ENCODE results near the gene PARP12. TPM values are rescaled to one million over a fixed set of nuclear protein-coding genes. Genes with fewer than 3 reads are reported as not detected.

The PARP12 gene
- total and polyA plus RNA-seq, 10 of the 15 experiments (the other 5 are each of a cell fraction or from before 2014, with no cell fraction given), result 0.98 to 51.8 (median 18.0) TPM

DNA sequence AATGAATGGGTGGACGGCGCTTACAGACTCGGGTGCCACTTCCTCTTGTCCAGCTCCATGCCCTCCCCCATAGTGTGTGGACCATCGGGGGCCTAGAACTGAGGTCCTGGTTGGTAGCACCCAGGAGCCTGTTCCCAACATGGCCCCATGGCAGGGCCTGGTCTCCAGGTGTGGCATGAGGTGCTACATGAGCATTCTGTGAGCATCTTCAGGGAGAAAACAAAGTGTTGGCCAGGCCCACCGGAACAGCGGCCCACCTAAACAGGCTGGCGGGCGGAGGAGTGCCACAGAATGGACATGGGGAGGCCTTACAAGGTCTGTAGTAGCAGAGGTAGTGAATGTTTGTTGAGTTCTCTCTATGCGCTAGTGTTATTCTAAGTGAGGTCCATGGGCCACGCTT lies 76.9 kb downstream of the PARP12 start (continued):
- TF ChIP-seq BMI1 (IDR thresholded peaks at IDR 0.05; ENCODE audit: borderline replicate concordance), result no peak
- TF ChIP-seq ESRRA (IDR thresholded peaks at IDR 0.05; ENCODE audit: low read length), result no peak
- TF ChIP-seq, protein P1, sequence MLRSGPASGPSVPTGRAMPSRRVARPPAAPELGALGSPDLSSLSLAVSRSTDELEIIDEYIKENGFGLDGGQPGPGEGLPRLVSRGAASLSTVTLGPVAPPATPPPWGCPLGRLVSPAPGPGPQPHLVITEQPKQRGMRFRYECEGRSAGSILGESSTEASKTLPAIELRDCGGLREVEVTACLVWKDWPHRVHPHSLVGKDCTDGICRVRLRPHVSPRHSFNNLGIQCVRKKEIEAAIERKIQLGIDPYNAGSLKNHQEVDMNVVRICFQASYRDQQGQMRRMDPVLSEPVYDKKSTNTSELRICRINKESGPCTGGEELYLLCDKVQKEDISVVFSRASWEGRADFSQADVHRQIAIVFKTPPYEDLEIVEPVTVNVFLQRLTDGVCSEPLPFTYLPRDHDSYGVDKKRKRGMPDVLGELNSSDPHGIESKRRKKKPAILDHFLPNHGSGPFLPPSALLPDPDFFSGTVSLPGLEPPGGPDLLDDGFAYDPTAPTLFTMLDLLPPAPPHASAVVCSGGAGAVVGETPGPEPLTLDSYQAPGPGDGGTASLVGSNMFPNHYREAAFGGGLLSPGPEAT (IDR thresholded peaks at IDR 0.05; ENCODE audit: low read depth), result no peak
- no peak for TF ChIP-seq LARP7 (IDR thresholded peaks at IDR 0.05)

DNA sequence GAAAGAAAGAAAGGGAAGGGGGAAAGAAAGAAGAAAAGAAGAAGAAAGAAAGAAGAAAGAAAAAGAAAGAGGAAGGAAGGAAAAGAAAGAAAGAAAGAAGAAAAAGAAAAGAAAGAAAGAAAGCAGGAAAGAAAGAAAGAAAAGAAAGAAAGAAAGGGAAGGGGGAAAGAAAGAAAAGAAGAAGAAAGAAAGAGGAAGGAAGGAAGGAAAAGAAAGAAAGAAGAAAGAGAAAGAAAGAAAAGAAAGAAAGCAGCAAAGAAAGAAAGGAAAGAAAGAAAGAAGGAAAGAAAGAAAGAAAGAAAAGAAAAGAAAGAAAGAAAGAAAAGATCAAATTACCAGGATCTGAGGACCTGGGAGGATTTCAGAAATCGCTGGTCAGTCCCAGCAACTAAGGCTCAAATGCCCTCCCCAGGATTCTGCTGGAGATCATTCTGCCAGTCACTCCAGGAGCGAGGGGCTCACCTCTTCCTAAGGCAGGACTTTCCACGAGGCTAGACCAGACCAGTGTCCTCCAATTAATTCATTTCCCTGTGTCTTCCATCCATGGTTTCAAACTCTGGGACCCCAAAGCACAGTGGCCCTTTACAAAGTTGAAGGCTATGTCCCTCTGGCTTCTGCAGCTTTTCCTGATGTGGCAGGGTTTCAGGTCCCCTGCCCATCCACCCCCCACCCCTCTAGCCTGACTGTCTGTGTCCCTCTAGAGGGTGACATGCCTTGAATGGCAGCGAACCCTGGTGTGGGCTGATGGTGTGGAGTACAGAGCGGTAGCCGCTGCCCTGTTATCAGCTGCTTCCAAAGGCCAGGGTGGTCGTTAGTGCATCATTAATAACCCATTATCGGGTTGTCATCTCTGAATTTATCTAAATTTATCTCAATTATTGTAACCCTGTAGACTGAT lies 77.9 kb downstream of the PARP12 start:
- Histone ChIP-seq H2AFZ (ENCODE audit: control insufficient read depth, low read depth, low read length) (no peak overlapping the region), H3K9me3 (replicated peaks; ENCODE audit: control insufficient read depth, insufficient read depth, low read length) (no peaks in the 10 kb centered on the region), H3K27me3 (replicated peaks in 1 of 2; ENCODE audit: control insufficient read depth in 2 of 2, insufficient read depth in 2 of 2, low read length in 1 of 2) (no peaks in the 10 kb centered on the region), H3K4me2 (ENCODE audit: control insufficient read depth, insufficient read depth) (no peak overlapping the region), H3K4me3 (no peak overlapping the region), H3K36me3 (ENCODE audit: control insufficient read depth in 2 of 2, insufficient read depth in 2 of 2, low read length in 1 of 2) (no peaks in the 10 kb centered on the region), H3K79me2 (ENCODE audit: control insufficient read depth, insufficient read depth, low read length) (no peaks in the 10 kb centered on the region), H3K4me1 (ENCODE audit: control insufficient read depth, insufficient read depth, low read length) (no peaks in the 10 kb centered on the region), H4K20me1 (ENCODE audit: control insufficient read depth, insufficient read depth) (no peaks in the 10 kb centered on the region), H3K27ac (ENCODE audit: control insufficient read depth, insufficient read depth) (no peak overlapping the region), H3K9ac (ENCODE audit: control insufficient read depth, insufficient read depth, low read length) (no peak overlapping the region)
- in situ Hi-C loops (cut with MboI) (no loop called here), intact Hi-C loops (cut with micrococcal nuclease; ENCODE audit: unreplicated experiment) (loop anchor here (5.0 kb wide), 1 partner anchor 203 kb away; no protein-coding TSS in a partner anchor)
- RAD21 ChIA-PET (ENCODE audit: unreplicated experiment), result interaction anchor here (1.3 kb wide), 1 partner anchor 338 kb away, joined by 3 read pairs; no protein-coding TSS in a partner anchor
- ATAC-seq, result no peak
- SMC1A ChIA-PET (ENCODE audit: uncharacterized antibody, unreplicated experiment), result interaction anchor here (1.1 kb wide), 2 partner anchors 34 to 338 kb away, joined by 3 to 5 read pairs; no protein-coding TSS in a partner anchor
- BruUV-seq (replicated peaks), result no TSS peak
- CTCF ChIA-PET, result no interaction called here
- no peak for FAIRE-seq
- WGBS (ENCODE audit: insufficient coverage, insufficient replicate concordance, low lambda C conversion rate, missing lambda C conversion rate), result 78% methylated on average over 8 of the region's 8 CpGs
- no peak for DNase-seq (ENCODE audit: low read depth, low spot score)
- POLR2A ChIA-PET, result no interaction called here
- TF ChIP-seq JUNB (IDR thresholded peaks at IDR 0.05) (no peak), RELA (IDR thresholded peaks at IDR 0.05; ENCODE audit: borderline replicate concordance, partially characterized antibody) (no peak), HDAC2 (IDR thresholded peaks at IDR 0.05) (no peak), NR2C2 (IDR thresholded peaks at IDR 0.05; ENCODE audit: borderline replicate concordance, control insufficient read depth, insufficient read length, low read depth) (no peak), BACH1 (IDR thresholded peaks at IDR 0.05; ENCODE audit: borderline replicate concordance) (no peak), KLF5 (IDR thresholded peaks at IDR 0.05; ENCODE audit: partially characterized antibody) (no peak), MYC (IDR thresholded peaks at IDR 0.05; ENCODE audit: insufficient read depth, insufficient read length, insufficient replicate concordance, low read length, severe bottlenecking) (no peak), CHD2 (IDR thresholded peaks at IDR 0.05; ENCODE audit: borderline replicate concordance, low read depth, low read length) (no peak), KAT2A (conservative IDR thresholded peaks at IDR 0.05; ENCODE audit: control insufficient read depth, low read depth, low read length) (no peak), CEBPB (IDR thresholded peaks at IDR 0.05; ENCODE audit: borderline replicate concordance in 1 of 2, low read depth in 2 of 2, low read length in 2 of 2) (no peak), PML (IDR thresholded peaks at IDR 0.05; ENCODE audit: low read length) (no peak), MEF2B (IDR thresholded peaks at IDR 0.05; ENCODE audit: partially characterized antibody, poor library complexity, severe bottlenecking) (no peak), SREBF2 (IDR thresholded peaks at IDR 0.05; ENCODE audit: low read length) (no peak), CHD1 (IDR thresholded peaks at IDR 0.05; ENCODE audit: low read depth, low read length) (no peak)
- TF ChIP-seq, protein P2, sequence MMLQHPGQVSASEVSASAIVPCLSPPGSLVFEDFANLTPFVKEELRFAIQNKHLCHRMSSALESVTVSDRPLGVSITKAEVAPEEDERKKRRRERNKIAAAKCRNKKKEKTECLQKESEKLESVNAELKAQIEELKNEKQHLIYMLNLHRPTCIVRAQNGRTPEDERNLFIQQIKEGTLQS (IDR thresholded peaks at IDR 0.05; ENCODE audit: borderline replicate concordance, extremely low read depth, low read depth, low read length), result no peak
- TF ChIP-seq, protein P3, sequence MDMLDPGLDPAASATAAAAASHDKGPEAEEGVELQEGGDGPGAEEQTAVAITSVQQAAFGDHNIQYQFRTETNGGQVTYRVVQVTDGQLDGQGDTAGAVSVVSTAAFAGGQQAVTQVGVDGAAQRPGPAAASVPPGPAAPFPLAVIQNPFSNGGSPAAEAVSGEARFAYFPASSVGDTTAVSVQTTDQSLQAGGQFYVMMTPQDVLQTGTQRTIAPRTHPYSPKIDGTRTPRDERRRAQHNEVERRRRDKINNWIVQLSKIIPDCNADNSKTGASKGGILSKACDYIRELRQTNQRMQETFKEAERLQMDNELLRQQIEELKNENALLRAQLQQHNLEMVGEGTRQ (IDR thresholded peaks at IDR 0.05; ENCODE audit: borderline replicate concordance, low read depth, low read length), result no peak
